Fibroblast of skin of back (primary cell): ENCODE data around the gene ENC1.
A peak's percentile ranks its signal among the peaks of the same experiment; 100 is the strongest.

Experiments used
- DNase-seq: peaks from one replicate; pipeline ENCODE4 v3.0.0-alpha.2; 2013

The ENC1 gene

GRCh38 chr5:74631081-74631953 is 9.2 kb downstream of the ENC1 start:
- peak; percentile 91 for DNase-seq

- DNase-seq: peak; percentile 95
Observed at GRCh38 chr5:74630453-74631066, 10.0 kb downstream of the ENC1 start.

- DNase-seq: no peak
Observed at GRCh38 chr5:74629326-74629725, 11.2 kb downstream of the ENC1 start.

GRCh38 chr5:74628359-74628758 is 12.2 kb downstream of the ENC1 start:
- DNase-seq: no peak

GRCh38 chr5:74627646-74628279 is 12.8 kb downstream of the ENC1 start:
- DNase-seq: no peak

- peak; percentile 68 for DNase-seq
Observed at GRCh38 chr5:74626386-74627222, 13.9 kb downstream of the ENC1 start.

GRCh38 chr5:74625742-74626241 is 14.7 kb downstream of the ENC1 start:
- no peak for DNase-seq

- DNase-seq: no peak
Observed at GRCh38 chr5:74624931-74625505, 15.5 kb downstream of the ENC1 start.

- no peak for DNase-seq
Observed at GRCh38 chr5:74624501-74624900, 16.0 kb downstream of the ENC1 start.

GRCh38 chr5:74623748-74624408 is 16.6 kb downstream of the ENC1 start:
- DNase-seq: no peak

- no peak for DNase-seq
Observed at GRCh38 chr5:74623006-74623611, 17.4 kb downstream of the ENC1 start.

GRCh38 chr5:74622122-74622521 is 18.4 kb downstream of the ENC1 start:
- DNase-seq: no peak

- no peak for DNase-seq
Observed at GRCh38 chr5:74621492-74621891, 19.0 kb downstream of the ENC1 start.

GRCh38 chr5:74619308-74619707 is 21.2 kb downstream of the ENC1 start:
- DNase-seq: no peak

- no peak for DNase-seq
Observed at GRCh38 chr5:74618106-74618505, 22.4 kb downstream of the ENC1 start.

- no peak for DNase-seq
Observed at GRCh38 chr5:74617202-74617601, 23.3 kb downstream of the ENC1 start.

- DNase-seq: no peak
Observed at GRCh38 chr5:74616236-74617146, 24.0 kb downstream of the ENC1 start.

GRCh38 chr5:74613283-74613682 is 27.2 kb downstream of the ENC1 start:
- DNase-seq: no peak

- DNase-seq: no peak
Observed at GRCh38 chr5:74612045-74612444, 28.5 kb downstream of the ENC1 start.
